Activated naive CD4-positive, alpha-beta T cell treated with anti-CD3 and anti-CD28 coated beads, Interleukin-2, amount 50 U/mL, for 24 hours (primary cell): ENCODE results near the gene PTK6.

ENCODE experiments used
- H3K27ac Mint-ChIP-seq: one replicate; pipeline ENCODE4 v1.8.0; 2021; ENCODE audit warnings: mild to moderate bottlenecking, mixed read lengths
- H3K27me3 Mint-ChIP-seq: one replicate; pipeline ENCODE4 v1.8.0; 2021; ENCODE audit warnings: mixed read lengths
- H3K36me3 Mint-ChIP-seq: one replicate; pipeline ENCODE4 v1.8.0; 2021; ENCODE audit warnings: mixed read lengths
- H3K4me1 Mint-ChIP-seq: one replicate; pipeline ENCODE4 v1.8.0; 2021; ENCODE audit warnings: mixed read lengths
- H3K4me3 Mint-ChIP-seq: one replicate; pipeline ENCODE4 v1.8.0; 2021; ENCODE audit warnings: mild to moderate bottlenecking, mixed read lengths
- H3K9me3 Mint-ChIP-seq: one replicate; pipeline ENCODE4 v1.8.0; 2021; ENCODE audit warnings: mixed read lengths

Gene PTK6

DNA sequence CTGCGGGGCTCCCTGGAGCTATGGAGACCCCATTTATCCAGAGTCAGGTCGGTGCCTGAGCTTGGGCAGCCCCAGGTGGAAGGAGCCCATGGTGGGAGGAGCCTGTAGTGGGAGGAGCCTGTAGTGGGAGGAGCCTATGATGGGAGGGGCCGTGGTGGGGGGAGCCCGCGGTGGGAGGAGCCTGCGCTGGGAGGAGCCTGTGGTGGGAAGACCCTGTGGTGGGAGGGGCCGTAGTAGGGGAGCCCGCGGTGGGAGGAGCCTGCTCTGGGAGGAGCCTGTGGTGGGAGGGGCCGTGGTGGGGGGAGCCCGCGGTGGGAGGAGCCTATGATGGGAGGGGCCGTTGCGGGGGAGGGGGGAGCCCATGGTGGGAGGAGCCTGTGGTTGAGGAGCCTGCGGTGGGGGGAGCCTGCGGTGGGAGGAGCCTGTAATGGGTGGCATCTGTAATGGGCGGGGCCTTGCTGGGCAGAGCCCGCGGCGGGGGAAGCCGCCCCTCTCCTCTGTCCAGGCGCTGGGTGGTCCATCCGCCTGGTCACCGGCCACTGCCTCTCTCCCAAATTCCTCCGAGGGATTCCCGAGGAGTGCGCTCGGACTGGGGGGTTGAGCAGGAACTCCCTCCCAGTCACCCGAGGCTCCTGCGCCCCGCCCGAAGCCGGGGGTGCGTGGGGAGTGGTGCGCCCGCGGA, 16.2 kb upstream of the PTK6 start:
- Mint-ChIP-seq H3K27me3 (peaks cover 2% of the 10 kb centered on the region), H3K4me3 (peak overlapping the region; percentile 52), H3K36me3 (no peaks in the 10 kb centered on the region), H3K9me3 (no peaks in the 10 kb centered on the region), H3K27ac (no peak overlapping the region), H3K4me1 (peaks cover 15% of the 10 kb centered on the region)

DNA sequence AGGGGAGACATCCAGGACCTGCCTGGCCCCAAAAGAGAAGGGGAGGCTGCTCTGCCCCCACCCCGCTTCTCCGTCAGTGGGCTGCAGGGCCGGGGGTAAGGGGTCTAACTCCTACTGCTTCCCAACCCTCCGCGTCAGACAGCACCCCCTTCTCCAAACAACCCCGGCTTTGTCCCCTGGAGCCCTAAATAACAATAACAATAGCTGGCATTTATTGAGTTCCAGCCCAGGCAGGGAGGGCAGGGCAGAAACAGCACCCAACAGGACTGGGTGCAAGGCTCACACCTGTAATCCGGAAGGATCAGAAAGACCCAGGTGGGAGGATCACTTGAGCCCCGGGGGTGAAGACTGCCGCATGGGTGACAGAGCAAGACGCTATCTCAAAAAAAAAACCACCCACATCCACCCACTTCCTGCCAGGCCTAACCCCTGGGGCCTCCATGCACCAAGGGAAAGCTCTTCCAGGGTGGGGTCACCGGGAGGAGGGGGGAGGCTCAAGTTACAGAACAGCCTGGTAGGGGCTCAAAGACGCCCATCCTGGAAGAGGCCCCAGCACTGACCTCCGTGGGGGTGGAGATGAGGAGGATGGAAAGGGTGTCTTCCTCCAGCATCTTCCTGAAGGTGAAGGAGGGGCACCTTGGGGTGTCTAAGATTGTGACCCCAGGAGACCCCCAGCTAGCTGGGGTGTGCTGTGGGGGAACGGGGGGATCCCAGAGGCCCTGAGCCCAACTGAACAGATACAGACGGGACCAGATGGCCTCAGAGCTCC, 15.5 kb upstream of the PTK6 start:
- Mint-ChIP-seq H3K27ac (peak overlapping the region; percentile 65), H3K36me3 (no peaks in the 10 kb centered on the region), H3K4me1 (peaks cover 15% of the 10 kb centered on the region), H3K4me3 (peak overlapping the region; percentile 52), H3K27me3 (peaks cover 2% of the 10 kb centered on the region), H3K9me3 (no peaks in the 10 kb centered on the region)

DNA sequence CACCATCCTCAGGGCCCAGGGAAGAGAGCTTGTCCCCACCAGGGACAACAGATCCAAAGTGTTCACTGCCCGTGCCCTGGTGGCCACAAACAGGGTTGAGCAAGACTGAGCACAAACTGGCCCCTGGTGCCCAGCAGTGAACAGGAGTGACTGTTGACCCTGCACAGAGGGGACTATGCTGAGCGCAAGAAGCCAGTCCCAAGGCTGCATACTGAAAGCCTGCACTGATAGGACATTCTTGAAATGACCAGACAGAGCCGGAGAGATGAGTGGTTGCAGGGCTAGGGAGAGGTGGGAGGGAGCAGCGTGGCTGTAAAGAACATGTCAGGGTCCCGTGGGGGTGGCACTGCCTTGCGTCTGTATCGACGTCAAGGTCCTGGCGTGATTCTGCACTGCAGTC, 13.9 kb upstream of the PTK6 start:
- H3K36me3 Mint-ChIP-seq, result no peaks in the 10 kb centered on the region
- H3K27ac Mint-ChIP-seq, result peak overlapping the region; percentile 42
- peaks cover 15% of the 10 kb centered on the region for H3K4me1 Mint-ChIP-seq
- no peaks in the 10 kb centered on the region for H3K9me3 Mint-ChIP-seq
- H3K4me3 Mint-ChIP-seq, result no peak overlapping the region
- H3K27me3 Mint-ChIP-seq, result peaks cover 2% of the 10 kb centered on the region

DNA sequence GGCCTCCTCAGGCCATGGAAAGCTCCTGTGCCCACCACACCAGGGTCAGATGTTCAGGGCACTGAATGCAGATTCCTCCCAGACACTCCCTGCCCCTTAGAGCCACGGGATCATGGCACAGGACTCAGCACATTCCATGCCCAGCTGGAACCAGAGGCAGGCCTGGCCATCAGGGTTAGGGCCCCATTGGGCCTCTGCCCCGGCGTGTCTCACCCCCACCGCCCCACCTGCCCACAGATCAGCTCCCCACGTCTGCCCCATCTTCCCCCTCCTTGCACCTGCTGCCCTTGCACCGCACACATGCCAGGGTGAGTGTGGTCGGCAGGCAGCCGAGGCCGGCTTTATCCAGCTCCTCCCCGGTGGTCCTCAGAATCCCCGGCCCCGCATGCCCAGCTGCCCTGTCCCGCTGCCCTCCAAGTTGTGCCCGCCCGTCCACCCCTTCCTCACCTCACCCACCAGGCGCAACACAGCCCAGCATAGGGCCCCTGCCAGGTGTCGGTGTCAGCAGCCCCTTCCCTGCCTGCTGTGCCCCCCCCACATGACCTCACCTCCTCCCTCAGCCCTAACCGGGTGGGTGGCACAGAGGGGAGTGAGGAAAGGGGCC, 12.6 kb upstream of the PTK6 start:
- H3K4me1 Mint-ChIP-seq, result peaks cover 18% of the 10 kb centered on the region
- H3K4me3 Mint-ChIP-seq, result no peak overlapping the region
- no peak overlapping the region for H3K27ac Mint-ChIP-seq
- H3K36me3 Mint-ChIP-seq, result no peaks in the 10 kb centered on the region
- H3K9me3 Mint-ChIP-seq, result no peaks in the 10 kb centered on the region
- H3K27me3 Mint-ChIP-seq, result peaks cover 2% of the 10 kb centered on the region

GRCh38 chr20:63549019-63549418, 11.8 kb upstream of the PTK6 start:
- H3K4me1 Mint-ChIP-seq, result peaks cover 18% of the 10 kb centered on the region
- peaks cover 2% of the 10 kb centered on the region for H3K27me3 Mint-ChIP-seq
- no peak overlapping the region for H3K27ac Mint-ChIP-seq
- no peak overlapping the region for H3K4me3 Mint-ChIP-seq
- no peaks in the 10 kb centered on the region for H3K36me3 Mint-ChIP-seq
- no peaks in the 10 kb centered on the region for H3K9me3 Mint-ChIP-seq

GRCh38 chr20:63548542-63548941, 11.4 kb upstream of the PTK6 start:
- no peaks in the 10 kb centered on the region for H3K9me3 Mint-ChIP-seq
- H3K4me3 Mint-ChIP-seq, result no peak overlapping the region
- peaks cover 2% of the 10 kb centered on the region for H3K27me3 Mint-ChIP-seq
- peaks cover 18% of the 10 kb centered on the region for H3K4me1 Mint-ChIP-seq
- no peak overlapping the region for H3K27ac Mint-ChIP-seq
- no peaks in the 10 kb centered on the region for H3K36me3 Mint-ChIP-seq

DNA sequence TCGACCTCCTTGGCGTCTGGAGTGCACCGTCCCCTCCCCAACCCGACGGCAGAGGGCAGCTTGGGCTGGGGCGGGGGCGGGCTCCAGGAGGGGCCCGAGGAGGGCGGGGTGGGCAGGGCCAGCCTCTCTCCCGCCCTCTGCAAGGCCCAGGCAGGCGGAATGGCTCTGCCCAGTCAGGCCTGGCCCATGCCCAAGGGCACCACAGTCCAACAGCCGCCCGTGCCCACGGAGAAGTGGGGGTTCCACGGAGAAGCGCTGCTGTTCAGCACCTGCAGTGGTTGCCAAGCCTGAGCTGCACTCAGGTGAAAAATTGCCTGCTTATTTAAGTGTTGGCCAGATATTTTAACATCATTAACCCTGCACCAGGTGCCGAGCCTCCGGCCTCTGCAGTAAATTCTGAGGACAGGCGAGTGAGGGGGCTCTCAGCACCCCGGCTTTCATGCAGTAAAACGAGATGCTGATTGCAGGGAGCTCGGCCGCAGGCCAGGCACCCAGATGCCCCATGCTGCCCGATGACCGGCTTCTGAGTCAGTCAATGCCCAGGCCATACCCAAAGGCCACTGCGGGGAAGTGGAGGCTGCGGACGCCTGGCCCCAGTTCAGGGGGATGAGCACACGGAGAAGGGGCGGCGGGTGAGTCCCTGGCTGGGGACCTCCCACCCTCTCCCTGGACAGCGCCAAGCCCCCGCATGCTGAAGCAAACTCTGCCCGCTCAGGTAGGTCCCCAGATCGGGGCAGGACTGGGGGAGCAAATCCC, 10.7 kb upstream of the PTK6 start, which contains the start of gene SRMS:
SRMS (minus strand) TSS at position 25 of the 756 bp plus-strand sequence. CDS start 286 bp downstream, outside the sequence.
- Mint-ChIP-seq H3K4me1 (peaks cover 16% of the 10 kb centered on the region), H3K27ac (no peak within 1 kb of the TSS), H3K9me3 (no peaks in the 10 kb centered on the region), H3K27me3 (peaks cover 2% of the 10 kb centered on the region), H3K4me3 (no peak within 1 kb of the TSS), H3K36me3 (no peaks in the 10 kb centered on the region)

DNA sequence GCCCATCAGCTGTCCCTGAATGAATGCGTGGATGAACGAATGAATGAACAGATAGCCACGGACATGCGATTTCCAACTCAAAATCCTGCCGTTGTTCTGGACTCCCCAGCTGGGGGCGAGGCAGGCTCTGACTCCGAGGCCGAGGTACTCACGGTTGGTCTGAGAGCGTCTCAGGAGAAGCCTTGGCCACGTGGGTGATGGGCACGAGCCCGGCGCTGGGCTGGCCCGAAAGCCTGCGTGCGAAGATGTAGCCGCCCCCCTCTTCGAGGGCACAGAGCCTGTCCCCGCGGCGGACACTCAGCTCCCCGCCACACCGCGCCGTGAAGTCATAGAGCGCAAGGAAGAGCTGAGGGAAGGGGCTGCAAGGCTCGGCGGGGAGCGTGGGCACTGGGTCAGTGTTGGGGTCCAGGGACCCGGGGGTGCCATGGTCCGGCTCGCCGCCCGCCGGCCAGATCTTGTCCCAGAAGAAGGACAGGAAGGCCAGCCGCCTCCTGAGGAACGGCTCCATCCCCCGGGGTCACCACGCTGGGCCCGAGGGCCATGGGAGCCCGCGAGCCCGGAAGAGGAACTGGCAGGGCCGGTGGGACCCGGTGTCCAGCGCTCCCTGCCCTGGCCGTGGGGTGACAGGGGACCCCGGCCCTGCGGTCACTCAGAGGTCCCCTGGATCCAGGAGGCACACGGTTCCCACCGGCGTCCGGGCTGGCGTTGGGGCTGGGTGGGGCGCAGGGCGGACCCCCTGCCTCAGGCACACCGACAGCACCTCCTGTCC, 10.0 kb upstream of the PTK6 start:
- peaks cover 9% of the 10 kb centered on the region for H3K4me1 Mint-ChIP-seq
- H3K9me3 Mint-ChIP-seq, result no peaks in the 10 kb centered on the region
- peaks cover 2% of the 10 kb centered on the region for H3K27me3 Mint-ChIP-seq
- H3K36me3 Mint-ChIP-seq, result no peaks in the 10 kb centered on the region
- H3K27ac Mint-ChIP-seq, result no peak overlapping the region
- no peak overlapping the region for H3K4me3 Mint-ChIP-seq

- H3K36me3 Mint-ChIP-seq, result no peaks in the 10 kb centered on the region
- H3K4me1 Mint-ChIP-seq, result peaks cover 7% of the 10 kb centered on the region
- no peak overlapping the region for H3K27ac Mint-ChIP-seq
- no peaks in the 10 kb centered on the region for H3K9me3 Mint-ChIP-seq
- no peak overlapping the region for H3K4me3 Mint-ChIP-seq
- H3K27me3 Mint-ChIP-seq, result peaks cover 2% of the 10 kb centered on the region
Observed at GRCh38 chr20:63546256-63546955, 9.2 kb upstream of the PTK6 start.

DNA sequence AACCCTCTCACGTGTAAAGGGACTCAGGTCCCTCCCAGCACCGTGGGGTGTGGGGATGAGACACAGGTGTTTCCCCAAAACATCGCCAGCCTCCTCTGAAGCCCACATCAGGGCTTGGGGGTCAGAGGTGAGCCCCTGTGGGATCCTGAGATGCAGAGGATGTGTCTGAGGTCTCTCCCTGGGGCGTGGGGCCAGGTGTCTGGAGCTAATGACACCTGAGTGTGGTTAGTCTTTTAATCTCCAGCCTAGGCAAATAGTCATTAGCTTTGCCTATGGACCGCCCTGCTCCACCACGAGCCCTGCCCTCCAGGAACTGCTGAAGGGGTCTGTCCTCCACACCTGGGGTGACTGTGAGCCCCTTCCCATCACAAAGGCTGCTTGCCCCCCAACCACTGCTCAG, 8.6 kb upstream of the PTK6 start:
- no peak overlapping the region for H3K27ac Mint-ChIP-seq
- peaks cover 7% of the 10 kb centered on the region for H3K4me1 Mint-ChIP-seq
- H3K9me3 Mint-ChIP-seq, result no peaks in the 10 kb centered on the region
- no peaks in the 10 kb centered on the region for H3K36me3 Mint-ChIP-seq
- peaks cover 2% of the 10 kb centered on the region for H3K27me3 Mint-ChIP-seq
- H3K4me3 Mint-ChIP-seq, result no peak overlapping the region

- H3K4me1 Mint-ChIP-seq, result peaks cover 7% of the 10 kb centered on the region
- no peak overlapping the region for H3K4me3 Mint-ChIP-seq
Observed at GRCh38 chr20:63544958-63545516, 7.9 kb upstream of the PTK6 start.

DNA sequence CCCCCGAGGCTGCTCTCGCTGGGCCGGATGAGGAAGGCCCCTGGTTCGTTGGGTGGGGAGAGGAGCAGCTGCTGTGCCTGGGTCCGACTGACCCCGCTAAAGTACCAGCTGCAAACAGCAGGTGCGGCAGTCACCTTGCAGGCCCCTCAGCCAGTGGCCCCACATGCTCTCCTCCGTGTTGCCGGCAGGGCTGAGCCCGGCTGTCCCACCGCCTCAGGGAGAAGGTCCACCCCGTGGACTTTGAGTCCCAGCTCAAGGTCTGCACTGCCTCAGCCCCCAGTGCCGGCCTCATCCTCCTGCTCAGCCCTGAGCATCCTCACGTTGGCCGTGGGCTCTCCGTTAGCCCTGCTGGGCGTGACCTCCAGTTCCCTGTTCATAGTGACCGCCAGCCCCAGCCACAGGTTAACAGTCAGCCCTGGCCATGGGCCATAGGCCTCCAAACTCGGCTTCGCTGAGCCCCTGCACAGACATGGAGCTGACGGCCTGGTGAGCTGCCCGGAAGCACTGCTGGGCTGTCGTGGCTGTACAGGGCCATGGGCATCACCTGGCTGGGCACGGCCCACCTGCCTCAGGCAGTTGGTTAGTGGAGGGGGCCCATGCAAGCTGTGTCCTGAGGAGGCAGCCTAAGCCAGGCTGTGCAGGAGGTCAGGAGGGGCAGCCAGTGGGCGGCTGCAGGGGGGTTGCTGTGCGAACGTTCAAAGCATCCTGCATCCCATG, 7.2 kb upstream of the PTK6 start:
- H3K4me1 Mint-ChIP-seq, result peaks cover 5% of the 10 kb centered on the region
- no peaks in the 10 kb centered on the region for H3K36me3 Mint-ChIP-seq
- H3K4me3 Mint-ChIP-seq, result no peak overlapping the region
- H3K27me3 Mint-ChIP-seq, result no peaks in the 10 kb centered on the region
- H3K9me3 Mint-ChIP-seq, result no peaks in the 10 kb centered on the region
- H3K27ac Mint-ChIP-seq, result no peak overlapping the region

More at GRCh38 chr20:63544958-63545516, 7.9 kb upstream of the PTK6 start:
- H3K27me3 Mint-ChIP-seq, result peaks cover 2% of the 10 kb centered on the region
- H3K36me3 Mint-ChIP-seq, result no peaks in the 10 kb centered on the region
- no peaks in the 10 kb centered on the region for H3K9me3 Mint-ChIP-seq
- no peak overlapping the region for H3K27ac Mint-ChIP-seq

DNA sequence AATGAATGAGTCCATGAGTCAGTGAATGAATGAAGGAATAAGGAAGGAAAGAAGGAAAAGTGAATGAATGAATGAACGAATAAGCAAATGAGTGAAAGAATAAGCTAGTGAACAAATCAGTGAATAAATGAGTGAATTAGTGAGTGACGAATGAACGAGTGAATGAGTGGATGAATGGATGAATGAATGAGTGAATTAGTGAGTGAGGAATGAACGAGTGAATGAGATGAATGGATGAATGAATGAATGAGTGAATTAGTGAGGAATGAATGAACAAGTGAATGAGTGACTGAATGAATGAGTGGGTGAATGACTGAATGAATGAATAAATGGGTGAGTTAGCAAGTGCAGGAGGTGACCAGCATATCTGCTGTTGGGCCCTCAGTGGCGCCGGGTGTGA, 6.6 kb upstream of the PTK6 start:
- H3K9me3 Mint-ChIP-seq, result no peaks in the 10 kb centered on the region
- H3K27ac Mint-ChIP-seq, result no peak overlapping the region
- H3K4me1 Mint-ChIP-seq, result peaks cover 4% of the 10 kb centered on the region
- H3K27me3 Mint-ChIP-seq, result no peaks in the 10 kb centered on the region
- H3K4me3 Mint-ChIP-seq, result no peak overlapping the region
- H3K36me3 Mint-ChIP-seq, result no peaks in the 10 kb centered on the region

GRCh38 chr20:63543131-63543530, 6.0 kb upstream of the PTK6 start:
- Mint-ChIP-seq H3K27me3 (no peaks in the 10 kb centered on the region), H3K4me1 (peaks cover 4% of the 10 kb centered on the region), H3K27ac (no peak overlapping the region), H3K4me3 (no peak overlapping the region), H3K9me3 (no peaks in the 10 kb centered on the region), H3K36me3 (no peaks in the 10 kb centered on the region)
